IMR-90 (cell line): Measurements from ENCODE around the gene PLCB3. TPM values are rescaled to one million over a fixed set of nuclear protein-coding genes. Genes with fewer than 3 reads are reported as not detected.

ENCODE experiments used
- ATAC-seq: fragments of 200-7000 bp; cut with Tn5 transposase; 2 replicates; pipeline ENCODE4 v1.9.1; 2020; ENCODE audit warnings: low read depth, mild to moderate bottlenecking, moderate library complexity
- Bru-seq: library from RNA; stranded (reverse); fragments of 400-500 nt; gene quantifications from one replicate; lab custom pipeline; 2021; lab: Mats Ljungman, UMichigan
- BruChase-seq, 2 experiments: library from RNA; stranded (reverse); fragments of 400-500 nt; gene quantifications; one replicate each; lab custom pipeline; 2021; lab: Mats Ljungman, UMichigan
- BruUV-seq: library from RNA; stranded (reverse); fragments of 400-500 nt; replicated peaks from 2 replicates; lab custom pipeline; 2021; lab: Mats Ljungman, UMichigan
- CTCF ChIA-PET: fragments of 300-600 bp; formaldehyde crosslinking; extraction: SDS; loops from one replicate; lab custom pipeline; 2021; ENCODE audit warnings: antibody characterized with exemption; lab: Yijun Ruan, JAX
- POLR2A ChIA-PET: fragments of 300-600 bp; sonication (Branson Sonifier 250); formaldehyde crosslinking; loops from one replicate; lab custom pipeline; 2022; ENCODE audit warnings: antibody characterized with exemption; ENCODE audit not compliant: unreplicated experiment; lab: Charles Lee
- DNase-seq: peaks from one replicate; pipeline ENCODE4 v3.0.0; 2013
- H2AFZ ChIP-seq: replicated peaks from 2 replicates; pipeline ENCODE3; 2013; ENCODE audit warnings: low read length, mild to moderate bottlenecking; ENCODE audit not compliant: poor library complexity
- H2AK5ac ChIP-seq: 2 replicates; pipeline ENCODE4 v1.6.1; 2013; ENCODE audit warnings: low read depth, low read length, inconsistent platforms
- H2AK9ac ChIP-seq: replicated peaks from 2 replicates; pipeline ENCODE3; 2013; ENCODE audit warnings: mild to moderate bottlenecking, low read depth, low read length, moderate library complexity; ENCODE audit not compliant: poor library complexity
- H2BK120ac ChIP-seq: 2 replicates; pipeline ENCODE4 v1.6.1; 2013; ENCODE audit warnings: low read depth, low read length, inconsistent platforms
- H2BK15ac ChIP-seq: 3 replicates; pipeline ENCODE4 v1.6.1; 2013; ENCODE audit warnings: low read depth, low read length, inconsistent platforms
- H2BK20ac ChIP-seq: 2 replicates; pipeline ENCODE4 v1.6.1; 2013; ENCODE audit warnings: low read depth, mild to moderate bottlenecking, inconsistent platforms, low read length, moderate library complexity
- H2BK5ac ChIP-seq: 2 replicates; pipeline ENCODE4 v1.6.1; 2013; ENCODE audit warnings: mild to moderate bottlenecking, low read depth, low read length, inconsistent platforms; ENCODE audit not compliant: poor library complexity, severe bottlenecking
- H3K14ac ChIP-seq: replicated peaks from 2 replicates; pipeline ENCODE4 v1.6.1; 2013; ENCODE audit warnings: low read depth, low read length, inconsistent platforms
- H3K18ac ChIP-seq: 2 replicates; pipeline ENCODE4 v1.6.1; 2013; ENCODE audit warnings: low read depth, low read length, control low read depth
- H3K23ac ChIP-seq: 2 replicates; pipeline ENCODE4 v1.6.1; 2013; ENCODE audit warnings: low read depth, low read length, inconsistent platforms
- H3K27ac ChIP-seq: 2 replicates; pipeline ENCODE4 v1.5.1; 2013; ENCODE audit warnings: mild to moderate bottlenecking, control low read depth, low read length; ENCODE audit not compliant: insufficient read depth
- H3K27me3 ChIP-seq: 2 replicates; pipeline ENCODE4 v1.6.1; 2013; ENCODE audit warnings: low read length; ENCODE audit not compliant: control insufficient read depth, insufficient read depth
- H3K36me3 ChIP-seq: 2 replicates; pipeline ENCODE4 v1.6.1; 2013; ENCODE audit warnings: low read length, mixed read lengths; ENCODE audit not compliant: control insufficient read depth, insufficient read depth
- H3K4ac ChIP-seq: 2 replicates; pipeline ENCODE4 v1.6.1; 2013; ENCODE audit warnings: low read depth, low read length, inconsistent platforms
- H3K4me1 ChIP-seq: 2 replicates; pipeline ENCODE4 v1.6.1; 2013; ENCODE audit warnings: low read length, mixed read lengths; ENCODE audit not compliant: control insufficient read depth, insufficient read depth
- H3K4me2 ChIP-seq: 2 replicates; pipeline ENCODE4 v1.6.1; 2013; ENCODE audit warnings: low read depth, mild to moderate bottlenecking, control low read depth, low read length, moderate library complexity
- H3K4me3 ChIP-seq: 2 replicates; pipeline ENCODE4 v1.5.1; 2013; ENCODE audit warnings: low read depth, mild to moderate bottlenecking, control low read depth, low read length, moderate library complexity; ENCODE audit not compliant: insufficient read depth
- H3K56ac ChIP-seq: 2 replicates; pipeline ENCODE4 v1.6.1; 2013; ENCODE audit warnings: low read length, inconsistent platforms; ENCODE audit not compliant: insufficient read depth; ENCODE audit errors: extremely low read depth
- H3K79me1 ChIP-seq, 2 experiments: 2 replicates each; pipeline ENCODE4 v1.6.1; 2013; ENCODE audit warnings: low read length in 2 of 2, inconsistent platforms in 1 of 2, low read depth in 1 of 2
- H3K9ac ChIP-seq: 2 replicates; pipeline ENCODE4 v1.6.1; 2013; ENCODE audit warnings: low read depth, low read length, control low read depth
- H3K9me1 ChIP-seq: 2 replicates; pipeline ENCODE4 v1.6.1; 2013; ENCODE audit warnings: low read length, inconsistent platforms; ENCODE audit not compliant: insufficient read depth
- H3K9me3 ChIP-seq: 2 replicates; pipeline ENCODE4 v1.6.1; 2013; ENCODE audit warnings: low read length; ENCODE audit not compliant: control insufficient read depth, insufficient read depth
- H4K20me1 ChIP-seq: 2 replicates; pipeline ENCODE4 v1.6.1; 2013; ENCODE audit warnings: low read length, inconsistent platforms; ENCODE audit not compliant: insufficient read depth
- H4K5ac ChIP-seq: 2 replicates; pipeline ENCODE4 v1.6.1; 2013; ENCODE audit warnings: mild to moderate bottlenecking, low read depth, low read length, control low read depth
- H4K8ac ChIP-seq, 2 experiments: 2 replicates each; pipeline ENCODE4 v1.6.1; 2013; ENCODE audit warnings: low read depth in 2 of 2, low read length in 2 of 2, control low read depth in 1 of 2, inconsistent platforms in 1 of 2
- H4K91ac ChIP-seq: 2 replicates; pipeline ENCODE4 v1.6.1; 2013; ENCODE audit warnings: low read depth, low read length, inconsistent platforms; ENCODE audit not compliant: insufficient read depth
- BHLHE40 ChIP-seq: fragments of 150-350 bp; IDR thresholded peaks from 2 replicates; pipeline ENCODE4 v1.6.1; 2016; ENCODE audit warnings: mild to moderate bottlenecking, low read depth, low read length
- CEBPB ChIP-seq: IDR thresholded peaks from 2 replicates; pipeline ENCODE4 v1.6.1; 2012; ENCODE audit warnings: low read depth, low read length, improper control_type of control experiment
- CHD1 ChIP-seq: IDR thresholded peaks from 2 replicates; pipeline ENCODE4 v1.6.1; 2012; ENCODE audit warnings: low read depth, low read length, improper control_type of control experiment
- FOS ChIP-seq: fragments of 150-350 bp; IDR thresholded peaks from 2 replicates; pipeline ENCODE4 v1.6.1; 2016; ENCODE audit warnings: low read depth, low read length
- MAZ ChIP-seq: IDR thresholded peaks from 2 replicates; pipeline ENCODE4 v1.6.1; 2012; ENCODE audit warnings: low read depth, mild to moderate bottlenecking, low read length, improper control_type of control experiment, moderate library complexity, borderline replicate concordance
- POLR2A ChIP-seq: IDR thresholded peaks from 2 replicates; pipeline ENCODE4 v1.6.1; 2012; ENCODE audit warnings: mild to moderate bottlenecking, low read depth, low read length
- RAD21 ChIP-seq: IDR thresholded peaks from 2 replicates; pipeline ENCODE4 v1.6.1; 2012; ENCODE audit warnings: low read length, improper control_type of control experiment
- RFX5 ChIP-seq: IDR thresholded peaks from 2 replicates; pipeline ENCODE4 v1.8.0; 2012; ENCODE audit warnings: low read depth, mild to moderate bottlenecking, low read length, moderate library complexity
- SMC3 ChIP-seq: fragments of 150-350 bp; IDR thresholded peaks from 2 replicates; pipeline ENCODE4 v1.6.1; 2016; ENCODE audit warnings: low read depth, mild to moderate bottlenecking, antibody characterized with exemption, low read length, moderate library complexity
- WGBS, 2 experiments: methylation state at CpG; one replicate each; pipeline versions ENCODE4 v1.1.5 to v1.1.7; 2013; ENCODE audit warnings: missing lambda C conversion rate in 2 of 2; ENCODE audit not compliant: insufficient read length in 1 of 2; ENCODE audit errors: extremely low coverage in 2 of 2; 5-methylcytosine and 5-hydroxymethylcytosine counted together
- dilution Hi-C: fragments of 300-500 bp; cut with HindIII; formaldehyde crosslinking; loops from one replicate; pipeline ENCODE4 v1.14.3; 2018; ENCODE audit warnings: low sequenced_read_pairs; ENCODE audit not compliant: unreplicated experiment
- in situ Hi-C: fragments of 300-500 bp; cut with MboI; formaldehyde crosslinking; loops from 3 replicates; pipeline ENCODE4 v1.14.3; 2019; ENCODE audit warnings: low sequenced_read_pairs, inconsistent platforms, mixed read lengths
- intact Hi-C: fragments of 100-400 bp; cut with micrococcal nuclease; formaldehyde crosslinking; loops from 2 replicates; pipeline ENCODE4 v1.10.0; 2022
- long read RNA-seq: library from polyadenylated mRNA; unstranded; transcript quantifications from one replicate; pipeline ENCODE4 v2.0.0, GENCODE V29; 2021; ENCODE audit not compliant: unreplicated experiment
- polyA plus RNA-seq, 3 experiments: library from polyadenylated mRNA; depleted of rRNA; stranded (reverse); fragments of >200 nt; gene quantifications; 2 replicates each; pipeline ENCODE4 v1.2.3, GENCODE V29; 2012; ENCODE audit warnings: low replicate concordance in 1 of 3
- total RNA-seq: library from RNA; depleted of rRNA; stranded (reverse); fragments of >200 nt; gene quantifications from 2 replicates; pipeline ENCODE4 v1.2.3, GENCODE V29; 2012; rRNA removed
- TF ChIP-seq, protein P1 (sequence below): fragments of 150-350 bp; IDR thresholded peaks from 2 replicates; pipeline ENCODE4 v1.6.1; 2016; ENCODE audit warnings: low read depth, mild to moderate bottlenecking, low read length, moderate library complexity, borderline replicate concordance
- TF ChIP-seq, protein P2 (sequence below): fragments of 150-350 bp; IDR thresholded peaks from 2 replicates; pipeline ENCODE4 v1.6.1; 2017; ENCODE audit warnings: mild to moderate bottlenecking, antibody characterized with exemption, low read length, low read depth
- TF ChIP-seq, protein P3 (sequence below): conservative IDR thresholded peaks from 2 replicates; pipeline ENCODE4 v1.5.1; 2012; ENCODE audit warnings: mild to moderate bottlenecking, low read depth, low read length, improper control_type of control experiment

Gene PLCB3
- 24.9 and 26.9 TPM in 2 replicates for total RNA-seq
- polyA plus RNA-seq (2012; rRNA removed) = 23.9 and 25.9 TPM in 2 replicates
- polyA plus RNA-seq (2012; cell fraction: cytosol; rRNA removed) = 15.3 and 21.3 TPM in 2 replicates
- polyA plus RNA-seq (2012; cell fraction: nucleus; rRNA removed; ENCODE audit: low replicate concordance) = 51.9 and 93.7 TPM in 2 replicates
- percentile 49 among the genes with signal in this experiment for Bru-seq, nascent RNA
- percentile 60 among the genes with signal in this experiment for BruChase-seq, experiment 1, labeled RNA remaining after a 6-hour chase
- percentile 59 among the genes with signal in this experiment for BruChase-seq, experiment 2, labeled RNA remaining after a 2-hour chase
- long read RNA-seq, partial matches to known transcripts = 5 of 6 reads
- long read RNA-seq, other reads (novel, unspliced or antisense) = 1 of 6 reads

DNA sequence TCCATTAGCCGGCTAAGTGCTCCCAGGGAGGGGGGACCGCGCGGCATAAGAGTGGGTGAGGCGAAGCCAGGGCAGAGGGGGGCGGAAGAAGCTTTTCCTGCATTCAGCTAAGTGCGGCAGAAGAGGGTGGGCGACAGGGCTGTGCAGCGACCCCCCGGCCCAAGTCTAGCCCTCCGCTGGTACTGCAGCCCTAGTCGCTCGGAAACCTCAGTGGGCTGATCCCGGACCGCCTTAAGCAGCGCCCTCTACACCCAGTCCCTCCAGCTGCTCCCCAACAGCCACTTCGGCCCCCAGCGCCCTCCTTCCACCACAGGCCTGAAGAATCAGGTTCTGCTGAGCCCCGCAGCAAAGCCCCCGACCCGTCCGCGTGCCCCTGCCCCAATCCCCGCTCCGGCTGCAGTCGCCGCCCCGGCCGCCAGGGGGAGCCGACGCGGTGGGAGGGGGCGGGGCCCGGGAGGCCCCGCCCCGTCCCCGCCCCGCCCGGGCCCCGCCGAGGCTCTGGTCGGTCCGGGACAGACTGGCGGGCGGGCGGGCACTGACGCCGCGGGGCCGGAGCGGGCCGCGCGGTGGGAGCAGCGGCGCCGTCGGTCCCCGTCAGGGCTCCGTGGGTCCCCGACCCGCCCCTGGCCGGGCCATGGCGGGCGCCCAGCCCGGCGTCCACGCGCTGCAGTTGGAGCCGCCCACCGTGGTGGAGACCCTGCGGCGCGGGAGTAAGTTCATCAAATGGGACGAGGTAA is at the start of gene PLCB3:
TSS of gene PLCB3 (plus strand) at position 515 of the 737 bp plus-strand sequence. CDS start at position 635, 120 bp downstream.
- in situ Hi-C loops = no loop called here
- no TSS peak for BruUV-seq
- peak within 1 kb of the TSS; percentile 97 for H3K9ac ChIP-seq
- DNase-seq (no peak), ATAC-seq (peak; percentile 66)
- ChIA-PET POLR2A (no interaction called here), CTCF (interaction anchor here (0.6 to 1.7 kb wide), 4 partner anchors 47 to 70 kb away, joined by 3 to 5 read pairs (median 3); no protein-coding TSS in a partner anchor)
- H3K4me3 ChIP-seq = peak within 1 kb of the TSS; percentile 98
- H3K36me3 ChIP-seq = peaks cover 10% of the 10 kb centered on the region
- H3K56ac ChIP-seq = peak within 1 kb of the TSS; percentile 82; the same call in 1 of the 2 replicates
- H3K23ac ChIP-seq = peak within 1 kb of the TSS; percentile 94
- H2BK120ac ChIP-seq = peak within 1 kb of the TSS; percentile 30; the same call in 1 of the 2 replicates
- H4K8ac ChIP-seq = peak within 1 kb of the TSS; percentile 33 to 74; a peak in 3 of 4 replicates
- peak within 1 kb of the TSS; percentile 100 for H2AK9ac ChIP-seq
- no peaks in the 10 kb centered on the region for H3K9me1 ChIP-seq
- intact Hi-C loops = loop anchor here (1.0 kb wide), 1 partner anchor 50 kb away; no protein-coding TSS in a partner anchor
- peak within 1 kb of the TSS; percentile 99 for H2AFZ ChIP-seq
- H3K79me1 ChIP-seq = peaks cover 8 to 51% of the 10 kb centered on the region in 2 experiments
- peak within 1 kb of the TSS; percentile 97 for H3K14ac ChIP-seq
- 0% methylated on average over 37 of the region's 75 CpGs; no CpG with 5 or more reads in 1 of the 2 experiments for WGBS, 2 experiments
- peaks cover 8% of the 10 kb centered on the region; the same call in 1 of the 2 replicates for H4K20me1 ChIP-seq
- no peak within 1 kb of the TSS for H2BK20ac ChIP-seq
- peak within 1 kb of the TSS; percentile 92 for H4K5ac ChIP-seq
- peak within 1 kb of the TSS; percentile 100 for H3K4me2 ChIP-seq
- H3K18ac ChIP-seq = peak within 1 kb of the TSS; percentile 68
- peak within 1 kb of the TSS; percentile 88 for H3K27ac ChIP-seq
- no peaks in the 10 kb centered on the region for H3K27me3 ChIP-seq
- H2AK5ac ChIP-seq = peak within 1 kb of the TSS; percentile 89
- H4K91ac ChIP-seq = peak within 1 kb of the TSS; percentile 91
- no peaks in the 10 kb centered on the region for H3K9me3 ChIP-seq
- no peak within 1 kb of the TSS for H2BK15ac ChIP-seq
- H3K4ac ChIP-seq = peak within 1 kb of the TSS; percentile 96
- H2BK5ac ChIP-seq = peak within 1 kb of the TSS; percentile 77
- dilution Hi-C loops = no loop called here
- H3K4me1 ChIP-seq = peaks cover 10% of the 10 kb centered on the region
- no peak for TF ChIP-seq CEBPB
- TF ChIP-seq CHD1 = no peak
- peak; percentile 55; the same call in 1 of the 2 replicates for TF ChIP-seq MAZ
- TF ChIP-seq RFX5 = no peak
- TF ChIP-seq FOS = no peak
- TF ChIP-seq RAD21 = no peak
- TF ChIP-seq, protein P1, sequence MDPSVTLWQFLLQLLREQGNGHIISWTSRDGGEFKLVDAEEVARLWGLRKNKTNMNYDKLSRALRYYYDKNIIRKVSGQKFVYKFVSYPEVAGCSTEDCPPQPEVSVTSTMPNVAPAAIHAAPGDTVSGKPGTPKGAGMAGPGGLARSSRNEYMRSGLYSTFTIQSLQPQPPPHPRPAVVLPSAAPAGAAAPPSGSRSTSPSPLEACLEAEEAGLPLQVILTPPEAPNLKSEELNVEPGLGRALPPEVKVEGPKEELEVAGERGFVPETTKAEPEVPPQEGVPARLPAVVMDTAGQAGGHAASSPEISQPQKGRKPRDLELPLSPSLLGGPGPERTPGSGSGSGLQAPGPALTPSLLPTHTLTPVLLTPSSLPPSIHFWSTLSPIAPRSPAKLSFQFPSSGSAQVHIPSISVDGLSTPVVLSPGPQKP = no peak
- TF ChIP-seq, protein P2, sequence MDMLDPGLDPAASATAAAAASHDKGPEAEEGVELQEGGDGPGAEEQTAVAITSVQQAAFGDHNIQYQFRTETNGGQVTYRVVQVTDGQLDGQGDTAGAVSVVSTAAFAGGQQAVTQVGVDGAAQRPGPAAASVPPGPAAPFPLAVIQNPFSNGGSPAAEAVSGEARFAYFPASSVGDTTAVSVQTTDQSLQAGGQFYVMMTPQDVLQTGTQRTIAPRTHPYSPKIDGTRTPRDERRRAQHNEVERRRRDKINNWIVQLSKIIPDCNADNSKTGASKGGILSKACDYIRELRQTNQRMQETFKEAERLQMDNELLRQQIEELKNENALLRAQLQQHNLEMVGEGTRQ = no peak
- TF ChIP-seq BHLHE40 = no peak
- TF ChIP-seq, protein P3, sequence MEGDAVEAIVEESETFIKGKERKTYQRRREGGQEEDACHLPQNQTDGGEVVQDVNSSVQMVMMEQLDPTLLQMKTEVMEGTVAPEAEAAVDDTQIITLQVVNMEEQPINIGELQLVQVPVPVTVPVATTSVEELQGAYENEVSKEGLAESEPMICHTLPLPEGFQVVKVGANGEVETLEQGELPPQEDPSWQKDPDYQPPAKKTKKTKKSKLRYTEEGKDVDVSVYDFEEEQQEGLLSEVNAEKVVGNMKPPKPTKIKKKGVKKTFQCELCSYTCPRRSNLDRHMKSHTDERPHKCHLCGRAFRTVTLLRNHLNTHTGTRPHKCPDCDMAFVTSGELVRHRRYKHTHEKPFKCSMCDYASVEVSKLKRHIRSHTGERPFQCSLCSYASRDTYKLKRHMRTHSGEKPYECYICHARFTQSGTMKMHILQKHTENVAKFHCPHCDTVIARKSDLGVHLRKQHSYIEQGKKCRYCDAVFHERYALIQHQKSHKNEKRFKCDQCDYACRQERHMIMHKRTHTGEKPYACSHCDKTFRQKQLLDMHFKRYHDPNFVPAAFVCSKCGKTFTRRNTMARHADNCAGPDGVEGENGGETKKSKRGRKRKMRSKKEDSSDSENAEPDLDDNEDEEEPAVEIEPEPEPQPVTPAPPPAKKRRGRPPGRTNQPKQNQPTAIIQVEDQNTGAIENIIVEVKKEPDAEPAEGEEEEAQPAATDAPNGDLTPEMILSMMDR = peak; percentile 72
- TF ChIP-seq POLR2A = peak; percentile 46; the same call in 1 of the 2 replicates
- TF ChIP-seq SMC3 = peak; percentile 40
